Neural crest cell (in vitro differentiated cells): ENCODE results near the gene TCEAL5. TPM values are rescaled to one million over a fixed set of nuclear protein-coding genes. Genes with fewer than 3 reads are reported as not detected.
"Not testable (repeated sequence)": the region's sequence is repeated elsewhere in the genome, so short reads cannot be mapped to it uniquely, and the experiment has no call there.

Source experiments
- DNase-seq: peaks from one replicate; pipeline ENCODE4 v3.0.0; 2021; ENCODE audit warnings: low read depth, mixed read lengths, low spot score
- H3K27ac Mint-ChIP-seq: one replicate; pipeline ENCODE4 v1.8.0; 2021; ENCODE audit warnings: mild to moderate bottlenecking, mixed read lengths; ENCODE audit not compliant: unreplicated experiment
- H3K27me3 Mint-ChIP-seq: 2 replicates; pipeline ENCODE4 v1.8.0; 2021; ENCODE audit warnings: low read depth, mild to moderate bottlenecking, mixed read lengths
- H3K36me3 Mint-ChIP-seq: 2 replicates; pipeline ENCODE4 v1.8.0; 2021; ENCODE audit warnings: low read depth, mild to moderate bottlenecking, mixed read lengths
- H3K4me1 Mint-ChIP-seq: 2 replicates; pipeline ENCODE4 v1.8.0; 2021; ENCODE audit warnings: mixed read lengths
- H3K4me3 Mint-ChIP-seq: one replicate; pipeline ENCODE4 v1.8.0; 2021; ENCODE audit warnings: mild to moderate bottlenecking, mixed read lengths
- H3K9me3 Mint-ChIP-seq: 2 replicates; pipeline ENCODE4 v1.8.0; 2021; ENCODE audit warnings: mixed read lengths
- CTCF ChIP-seq: fragments of 200-600 bp; sonication (generic); conservative IDR thresholded peaks from 2 replicates; pipeline ENCODE4 v1.5.0; 2021; ENCODE audit warnings: antibody characterized with exemption, mild to moderate bottlenecking
- total RNA-seq: library from RNA; stranded (reverse); gene quantifications from 2 replicates; pipeline ENCODE4 v1.2.1, GENCODE V29; 2021

TCEAL5 gene
- total RNA-seq, 1 donor from 2014 or later = not detected

DNA sequence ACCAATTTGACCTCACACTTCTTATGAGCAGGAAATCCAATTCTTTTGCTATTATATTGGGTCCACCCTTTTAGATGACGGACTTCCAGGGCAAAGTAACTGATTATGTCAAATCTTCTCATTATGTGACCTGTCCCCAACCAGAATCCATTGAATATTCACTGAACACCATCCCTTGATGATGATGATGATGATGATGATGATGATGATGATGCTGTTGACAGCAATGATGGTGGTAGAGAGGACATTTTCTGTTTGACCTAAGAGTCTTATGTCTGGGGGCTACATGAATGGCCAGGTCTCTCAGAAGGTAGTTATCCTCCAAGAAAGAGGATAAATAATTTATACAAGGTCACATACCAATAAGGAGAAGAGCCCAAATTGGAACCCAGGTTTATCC is 26.7 kb downstream of the TCEAL5 start:
- Mint-ChIP-seq H3K4me3 (no peak overlapping the region), H3K36me3 (peaks cover 4% of the 10 kb centered on the region), H3K27ac (no peak overlapping the region), H3K9me3 (no peaks in the 10 kb centered on the region), H3K27me3 (no peaks in the 10 kb centered on the region), H3K4me1 (peaks cover 13% of the 10 kb centered on the region)
- DNase-seq = no peak
- no peak for TF ChIP-seq CTCF

DNA sequence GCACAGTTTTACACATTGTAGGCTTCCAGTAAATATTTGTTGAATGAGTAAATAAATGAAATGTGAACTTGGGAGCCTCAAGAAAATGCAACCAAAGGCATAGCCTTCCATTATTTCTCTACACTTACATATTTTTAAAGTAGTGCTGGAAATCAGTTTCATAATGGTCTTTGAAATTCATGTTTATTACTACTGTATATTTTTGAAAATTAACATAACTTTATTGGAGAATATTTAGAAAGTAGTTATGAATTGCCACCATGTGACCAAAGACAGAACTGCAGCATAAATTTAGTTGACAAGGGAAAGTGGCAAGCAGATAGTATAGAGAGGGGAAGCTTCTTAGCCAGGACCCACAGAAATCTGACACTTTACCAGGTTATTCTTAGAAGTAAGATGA is 28.0 kb downstream of the TCEAL5 start:
- Mint-ChIP-seq H3K4me3 (no peak overlapping the region), H3K4me1 (peaks cover 3% of the 10 kb centered on the region), H3K9me3 (no peaks in the 10 kb centered on the region), H3K36me3 (no peaks in the 10 kb centered on the region), H3K27me3 (no peaks in the 10 kb centered on the region), H3K27ac (no peak overlapping the region)
- TF ChIP-seq CTCF = peak; percentile 65
- DNase-seq = no peak

DNA sequence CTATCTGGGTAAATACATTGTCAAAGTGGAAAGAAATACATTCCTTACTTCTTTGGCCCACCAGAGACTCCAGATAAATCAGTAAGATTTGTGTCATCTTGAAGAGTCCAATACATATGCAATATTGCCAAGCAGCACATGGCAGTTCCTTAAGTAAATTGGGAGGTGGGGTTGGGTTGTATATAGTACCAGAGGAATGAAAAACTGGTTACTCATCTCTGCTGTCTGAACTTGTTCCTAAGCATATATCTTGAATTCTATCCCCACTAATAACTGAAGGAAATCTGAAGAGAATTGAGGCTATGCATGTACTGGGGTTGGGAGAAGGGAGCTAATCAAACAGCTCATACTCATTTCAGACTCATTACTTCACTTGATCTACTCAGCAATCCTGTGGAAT is 36.4 kb downstream of the TCEAL5 start:
- H3K27ac Mint-ChIP-seq = no peak overlapping the region
- peaks cover 2% of the 10 kb centered on the region for H3K9me3 Mint-ChIP-seq
- no peak for TF ChIP-seq CTCF
- no peak for DNase-seq
- no peaks in the 10 kb centered on the region for H3K36me3 Mint-ChIP-seq
- no peaks in the 10 kb centered on the region for H3K4me1 Mint-ChIP-seq
- no peak overlapping the region for H3K4me3 Mint-ChIP-seq
- no peaks in the 10 kb centered on the region for H3K27me3 Mint-ChIP-seq

- no peaks in the 10 kb centered on the region for H3K36me3 Mint-ChIP-seq
- no peaks in the 10 kb centered on the region for H3K27me3 Mint-ChIP-seq
- no peak overlapping the region for H3K4me3 Mint-ChIP-seq
- no peak overlapping the region for H3K27ac Mint-ChIP-seq
- DNase-seq = no peak
- peaks cover 10% of the 10 kb centered on the region for H3K4me1 Mint-ChIP-seq
- H3K9me3 Mint-ChIP-seq = peaks cover 7% of the 10 kb centered on the region
- TF ChIP-seq CTCF = no peak
These were observed 40.3 kb downstream of the TCEAL5 start for GRCh38 chrX:103236296-103236695.

DNA sequence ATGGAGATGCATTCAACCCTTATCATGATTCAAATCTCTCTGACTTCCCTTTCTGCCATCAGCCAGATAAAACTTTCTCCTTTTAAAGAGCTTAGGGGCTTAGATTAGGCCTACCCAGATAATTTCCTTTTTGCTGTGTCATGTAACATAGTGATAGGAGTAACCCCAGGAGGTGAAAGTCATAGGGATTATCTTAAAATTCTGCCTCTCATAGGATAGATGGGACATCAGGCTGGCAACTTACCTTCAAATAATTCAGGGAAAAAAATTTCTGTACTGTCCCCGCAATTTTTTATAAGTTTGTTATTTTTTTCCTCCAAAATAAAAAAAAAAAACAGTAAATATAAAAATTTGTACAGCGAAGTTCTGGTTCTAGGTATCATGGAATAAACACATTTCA is 40.9 kb downstream of the TCEAL5 start:
- not testable (repeated sequence) for H3K4me1 Mint-ChIP-seq, DNase-seq, H3K9me3 Mint-ChIP-seq, H3K27me3 Mint-ChIP-seq, H3K4me3 Mint-ChIP-seq, H3K36me3 Mint-ChIP-seq, H3K27ac Mint-ChIP-seq

GRCh38 chrX:103234869-103235268 is 41.7 kb downstream of the TCEAL5 start:
- H3K27ac Mint-ChIP-seq = no peak overlapping the region

More at GRCh38 chrX:103234869-103235268, 41.7 kb downstream of the TCEAL5 start:
- TF ChIP-seq CTCF = no peak
- H3K27me3 Mint-ChIP-seq = no peaks in the 10 kb centered on the region
- no peaks in the 10 kb centered on the region for H3K36me3 Mint-ChIP-seq
- peaks cover 9% of the 10 kb centered on the region for H3K9me3 Mint-ChIP-seq
- H3K4me3 Mint-ChIP-seq = no peak overlapping the region
- DNase-seq = no peak
- peaks cover 10% of the 10 kb centered on the region for H3K4me1 Mint-ChIP-seq
